ENCODE data around the gene AMMECR1.

AMMECR1 gene

GRCh38 chrX:110326712-110327111, 8.8 kb upstream of the AMMECR1 start:
- Histone ChIP-seq H2AFZ (ENCODE audit: low read length) (no peak overlapping the region), H3K4me2 (ENCODE audit: low read depth, low read length) (no peak overlapping the region), H3K36me3 (replicated peaks; ENCODE audit: insufficient read depth, low read length) (no peaks in the 10 kb centered on the region), H4K20me1 (ENCODE audit: insufficient read depth, low read length) (no peaks in the 10 kb centered on the region), H3F3A (ENCODE audit: insufficient read depth, low read length) (no peaks in the 10 kb centered on the region), H3K9ac (ENCODE audit: low read length) (no peak overlapping the region), H3K9me3 (replicated peaks; ENCODE audit: insufficient read depth, low read length) (no peaks in the 10 kb centered on the region), H3K27me3 (replicated peaks; ENCODE audit: insufficient read depth, low read length) (no peaks in the 10 kb centered on the region), H3K4me3 (ENCODE audit: low read length) (no peak overlapping the region), H3K27ac (ENCODE audit: low read length) (no peak overlapping the region), H3K4me1 (ENCODE audit: low read length) (0 out of 2 replicates have a peak, but pooled peaks cover 3% of the 10 kb centered on the region), H3K9me2 (replicated peaks; ENCODE audit: insufficient read depth, low read length) (no peaks in the 10 kb centered on the region), H3K79me2 (ENCODE audit: low read length) (no peaks in the 10 kb centered on the region)
- TF ChIP-seq EZH2 (optimal IDR thresholded peaks at IDR 0.05; ENCODE audit: low read depth, low read length) (no peak), EZH2phosphoT487 (IDR thresholded peaks at IDR 0.05; ENCODE audit: low read length) (no peak), CTCF (IDR thresholded peaks at IDR 0.05; ENCODE audit: low read length) (no peak)
- DNase-seq = no peak

GRCh38 chrX:110322603-110323002, 4.7 kb upstream of the AMMECR1 start:
- peaks cover 3% of the 10 kb centered on the region for H3K79me2 ChIP-seq (ENCODE audit: low read length)
- H3K9ac ChIP-seq (ENCODE audit: low read length) = no peak overlapping the region
- H3K27ac ChIP-seq (ENCODE audit: low read length) = no peak overlapping the region
- TF ChIP-seq EZH2 (optimal IDR thresholded peaks at IDR 0.05; ENCODE audit: low read depth, low read length) = no peak
- no peak for TF ChIP-seq CTCF (IDR thresholded peaks at IDR 0.05; ENCODE audit: low read length)
- TF ChIP-seq EZH2phosphoT487 (IDR thresholded peaks at IDR 0.05; ENCODE audit: low read length) = no peak
- H3K4me2 ChIP-seq (ENCODE audit: low read depth, low read length) = no peak overlapping the region
- no peaks in the 10 kb centered on the region for H3K9me2 ChIP-seq (replicated peaks; ENCODE audit: insufficient read depth, low read length)
- no peaks in the 10 kb centered on the region for H4K20me1 ChIP-seq (ENCODE audit: insufficient read depth, low read length)
- H3K4me3 ChIP-seq (ENCODE audit: low read length) = no peak overlapping the region
- no peaks in the 10 kb centered on the region for H3K4me1 ChIP-seq (ENCODE audit: low read length)
- no peaks in the 10 kb centered on the region for H3K36me3 ChIP-seq (replicated peaks; ENCODE audit: insufficient read depth, low read length)
- H3K27me3 ChIP-seq (replicated peaks; ENCODE audit: insufficient read depth, low read length) = no peaks in the 10 kb centered on the region
- no peak overlapping the region for H2AFZ ChIP-seq (ENCODE audit: low read length)
- no peak for DNase-seq
- no peaks in the 10 kb centered on the region for H3F3A ChIP-seq (ENCODE audit: insufficient read depth, low read length)
- no peaks in the 10 kb centered on the region for H3K9me3 ChIP-seq (replicated peaks; ENCODE audit: insufficient read depth, low read length)

GRCh38 chrX:110321670-110322069, 3.8 kb upstream of the AMMECR1 start:
- Histone ChIP-seq H3K4me2 (ENCODE audit: low read depth, low read length) (no peak overlapping the region), H3K9me3 (replicated peaks; ENCODE audit: insufficient read depth, low read length) (no peaks in the 10 kb centered on the region)

More at GRCh38 chrX:110321670-110322069, 3.8 kb upstream of the AMMECR1 start:
- DNase-seq = no peak
- H4K20me1 ChIP-seq (ENCODE audit: insufficient read depth, low read length) = no peaks in the 10 kb centered on the region
- H3K27ac ChIP-seq (ENCODE audit: low read length) = no peak overlapping the region
- H3K4me3 ChIP-seq (ENCODE audit: low read length) = no peak overlapping the region
- H2AFZ ChIP-seq (ENCODE audit: low read length) = no peak overlapping the region
- H3K27me3 ChIP-seq (replicated peaks; ENCODE audit: insufficient read depth, low read length) = no peaks in the 10 kb centered on the region
- H3F3A ChIP-seq (ENCODE audit: insufficient read depth, low read length) = no peaks in the 10 kb centered on the region
- H3K9ac ChIP-seq (ENCODE audit: low read length) = no peak overlapping the region
- no peaks in the 10 kb centered on the region for H3K4me1 ChIP-seq (ENCODE audit: low read length)
- no peaks in the 10 kb centered on the region for H3K9me2 ChIP-seq (replicated peaks; ENCODE audit: insufficient read depth, low read length)
- TF ChIP-seq EZH2 (optimal IDR thresholded peaks at IDR 0.05; ENCODE audit: low read depth, low read length) (no peak), CTCF (IDR thresholded peaks at IDR 0.05; ENCODE audit: low read length) (no peak), EZH2phosphoT487 (IDR thresholded peaks at IDR 0.05; ENCODE audit: low read length) (no peak)
- H3K36me3 ChIP-seq (replicated peaks; ENCODE audit: insufficient read depth, low read length) = no peaks in the 10 kb centered on the region
- peaks cover 12% of the 10 kb centered on the region for H3K79me2 ChIP-seq (ENCODE audit: low read length)

Measured in MM.1S (cell line).